HG02642 (cell line): ENCODE data around the gene CAPN12.

Source experiments
- ATAC-seq: cut with Tn5 transposase; IDR thresholded peaks from one replicate; pipeline ENCODE4 v1.9.1; 2021; ENCODE audit warnings: mild to moderate bottlenecking; ENCODE audit not compliant: unreplicated experiment, poor library complexity

CAPN12 gene

DNA sequence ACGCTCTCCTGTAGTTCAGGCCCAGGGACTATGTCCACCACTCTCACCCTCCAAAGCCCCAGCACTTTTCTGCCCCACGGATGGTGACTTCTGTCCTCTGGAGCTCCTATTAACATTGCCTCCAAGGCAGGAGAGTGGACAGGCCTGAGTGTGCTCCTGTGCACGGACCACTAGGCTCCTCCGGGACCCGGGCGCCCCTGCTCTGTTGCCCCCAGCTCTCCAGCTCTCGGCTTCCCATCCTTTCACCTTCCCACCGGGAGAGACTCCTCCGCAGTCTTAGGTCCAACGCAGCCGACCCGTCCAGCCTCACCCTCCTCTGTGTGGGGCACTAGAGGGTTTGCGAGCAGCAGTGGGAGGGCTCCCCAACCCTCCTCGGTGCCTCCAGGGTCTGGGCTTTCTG is 30.4 kb downstream of the CAPN12 start:
- ATAC-seq, result no peak

DNA sequence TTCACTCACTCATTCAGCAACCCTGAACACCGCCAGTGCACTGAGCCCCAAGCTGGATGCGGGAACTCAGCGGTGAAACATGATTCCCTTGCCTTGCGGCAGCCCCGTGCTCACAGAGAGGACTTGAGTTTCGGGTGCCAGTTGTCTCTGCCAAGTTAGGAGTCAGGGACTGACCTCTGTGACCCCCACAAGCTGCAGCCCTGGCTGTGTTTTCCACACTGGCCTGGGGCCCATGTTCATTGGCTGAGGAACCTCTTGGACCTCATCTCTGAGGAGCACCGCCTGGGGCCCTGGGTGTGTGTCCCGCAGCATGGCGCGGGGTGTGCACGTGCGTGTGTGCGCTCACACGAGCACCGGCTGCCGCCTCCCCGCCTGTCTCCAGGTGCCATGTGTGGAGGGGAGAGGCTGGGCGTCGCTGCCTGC is 31.0 kb downstream of the CAPN12 start:
- ATAC-seq, result no peak

- no peak for ATAC-seq
These were observed 32.0 kb downstream of the CAPN12 start for GRCh38 chr19:38712161-38712748.

DNA sequence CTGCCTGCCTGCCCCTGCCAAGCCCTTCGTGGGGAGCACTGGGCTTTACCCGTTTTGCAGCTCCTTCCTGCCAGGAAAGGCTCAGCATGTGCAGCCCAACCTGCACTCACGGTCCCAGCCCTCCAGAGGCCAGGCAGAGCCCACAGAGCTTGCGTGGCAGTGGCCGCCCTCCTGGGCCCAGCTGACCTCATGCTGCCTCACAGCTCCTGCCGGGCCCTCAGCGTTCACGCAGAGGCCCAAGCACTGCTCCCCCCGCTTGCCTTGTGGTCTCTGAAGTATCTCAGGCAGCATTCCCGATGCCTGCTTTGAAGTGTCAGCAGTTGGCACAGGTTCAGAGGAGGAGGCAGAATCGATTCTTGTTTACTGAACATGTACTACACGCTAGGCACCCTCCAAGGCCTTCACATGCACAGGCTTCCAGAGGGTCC is 32.5 kb downstream of the CAPN12 start:
- ATAC-seq, result no peak

GRCh38 chr19:38710928-38711725 is 33.1 kb downstream of the CAPN12 start:
- no peak for ATAC-seq

- ATAC-seq, result no peak
These were observed 33.9 kb downstream of the CAPN12 start for GRCh38 chr19:38710416-38710702.

DNA sequence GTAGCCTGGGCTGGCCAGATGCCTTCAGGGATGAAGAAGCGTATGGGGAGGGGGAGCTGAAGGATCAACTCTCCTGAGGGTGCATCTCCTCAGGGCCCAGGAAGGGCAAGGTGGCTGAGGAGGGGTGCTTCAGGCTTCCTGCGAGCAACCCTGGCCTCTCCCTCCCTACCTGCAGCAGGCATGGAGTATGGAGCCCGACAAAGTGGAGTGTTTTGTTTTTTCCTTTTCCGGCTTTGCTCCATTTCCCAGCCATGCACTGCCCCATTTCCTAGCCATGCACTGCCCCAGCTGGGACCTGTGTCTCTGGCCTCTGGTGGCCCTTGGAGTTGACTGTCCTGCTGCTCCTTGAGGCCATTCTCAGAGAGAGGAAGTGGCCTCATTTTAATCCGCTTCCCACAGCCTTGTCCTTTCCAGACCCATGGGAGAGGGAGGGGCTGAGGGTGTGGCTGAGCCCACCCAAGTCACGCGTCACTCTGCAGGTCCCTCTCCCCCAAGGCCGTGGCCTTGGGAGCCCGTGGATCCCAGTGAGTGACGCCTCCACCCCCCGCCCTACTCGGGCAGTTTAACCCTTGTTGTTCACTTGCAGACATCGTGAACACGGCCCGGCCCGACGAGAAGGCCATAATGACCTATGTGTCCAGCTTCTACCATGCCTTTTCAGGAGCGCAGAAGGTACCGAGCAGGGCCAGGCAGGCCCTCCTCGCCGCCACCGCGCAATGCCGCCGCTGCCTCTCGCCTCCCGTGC is 34.4 kb downstream of the CAPN12 start:
- ATAC-seq, result no peak

GRCh38 chr19:38709119-38709518 is 35.2 kb downstream of the CAPN12 start:
- no peak for ATAC-seq

GRCh38 chr19:38708413-38709024 is 35.8 kb downstream of the CAPN12 start:
- no peak for ATAC-seq

DNA sequence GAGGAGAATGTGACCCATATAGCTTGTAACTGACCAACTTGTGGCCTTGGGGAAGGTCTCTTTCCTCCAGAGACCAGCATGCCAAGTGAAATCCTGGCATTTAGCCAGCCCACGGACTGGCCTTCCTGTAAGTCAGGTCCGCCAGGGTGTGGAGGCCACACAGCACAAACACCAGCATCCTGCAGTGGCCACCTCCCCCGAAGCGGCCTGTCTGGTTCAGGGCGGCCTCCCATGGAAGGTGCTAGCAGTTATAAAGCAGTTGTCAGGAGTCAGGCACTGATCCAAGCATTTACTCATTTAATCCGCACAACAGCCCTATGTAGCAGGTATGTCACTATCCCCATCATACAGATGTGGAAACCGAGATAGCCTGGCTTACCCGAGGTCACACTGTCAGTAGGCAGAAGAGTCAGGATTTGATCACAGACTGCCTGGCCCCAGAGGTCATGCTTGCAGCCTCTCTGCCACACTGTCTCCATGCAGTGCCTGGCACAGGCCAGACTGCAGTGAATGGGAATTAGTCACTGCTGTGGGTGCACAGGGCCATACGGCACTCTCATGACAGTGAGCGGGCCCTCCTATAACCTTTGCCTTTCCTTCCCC is 36.7 kb downstream of the CAPN12 start:
- no peak for ATAC-seq

- no peak for ATAC-seq
These were observed 37.3 kb downstream of the CAPN12 start for GRCh38 chr19:38706792-38707511.

- no peak for ATAC-seq
These were observed 38.9 kb downstream of the CAPN12 start for GRCh38 chr19:38705197-38706019.

- no peak for ATAC-seq
These were observed 39.7 kb downstream of the CAPN12 start for GRCh38 chr19:38704488-38705026.

DNA sequence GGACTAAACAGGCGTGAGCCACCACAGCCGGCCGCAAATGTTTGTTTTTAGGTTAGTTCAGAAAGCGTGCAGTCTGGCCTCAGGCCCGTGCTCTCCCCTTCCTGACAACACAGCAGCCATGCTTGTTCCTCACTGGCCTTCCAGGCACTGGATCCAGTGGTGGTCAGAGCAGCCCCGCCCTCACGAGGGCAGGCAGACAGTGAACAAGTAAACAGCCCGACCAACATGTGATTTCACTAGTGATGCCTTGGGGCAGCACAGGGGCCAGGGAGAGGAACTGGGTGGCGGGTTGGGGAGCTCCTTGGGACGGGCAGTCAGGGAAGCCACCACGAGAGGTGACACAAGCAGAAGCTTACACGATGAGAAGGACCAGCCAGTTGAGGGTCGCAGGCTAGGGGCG is 40.8 kb downstream of the CAPN12 start:
- no peak for ATAC-seq

- ATAC-seq, result no peak
These were observed 42.0 kb downstream of the CAPN12 start for GRCh38 chr19:38702278-38702677.

DNA sequence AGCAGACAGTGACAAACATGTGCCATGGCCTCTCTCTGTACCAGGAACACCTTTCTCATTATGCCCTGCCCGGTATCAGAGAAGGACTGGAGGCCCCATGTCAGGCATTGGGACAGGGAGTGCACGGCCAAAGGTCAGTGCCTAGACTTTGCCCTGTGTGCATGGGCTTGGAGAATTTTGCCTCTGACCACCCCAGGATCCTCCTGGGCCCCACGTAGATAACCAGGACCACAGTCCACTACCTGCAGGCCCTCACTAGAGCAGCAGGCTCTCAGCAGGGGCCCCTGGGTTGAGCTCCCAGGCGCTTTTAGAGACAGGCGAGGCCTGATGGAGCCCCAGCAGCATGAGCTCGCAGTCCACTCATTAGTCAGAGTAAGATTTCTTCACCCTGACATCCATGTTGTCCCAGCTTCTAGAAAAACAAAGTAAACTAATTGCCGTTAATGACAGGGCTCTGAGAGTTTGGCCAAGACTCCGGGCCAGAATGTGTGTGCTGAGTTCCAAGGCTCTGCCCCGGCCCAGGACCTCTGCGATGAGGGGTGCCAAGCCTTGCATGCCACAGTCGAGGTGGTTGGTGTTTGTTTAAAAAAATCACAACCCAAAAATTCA is 42.7 kb downstream of the CAPN12 start:
- no peak for ATAC-seq

DNA sequence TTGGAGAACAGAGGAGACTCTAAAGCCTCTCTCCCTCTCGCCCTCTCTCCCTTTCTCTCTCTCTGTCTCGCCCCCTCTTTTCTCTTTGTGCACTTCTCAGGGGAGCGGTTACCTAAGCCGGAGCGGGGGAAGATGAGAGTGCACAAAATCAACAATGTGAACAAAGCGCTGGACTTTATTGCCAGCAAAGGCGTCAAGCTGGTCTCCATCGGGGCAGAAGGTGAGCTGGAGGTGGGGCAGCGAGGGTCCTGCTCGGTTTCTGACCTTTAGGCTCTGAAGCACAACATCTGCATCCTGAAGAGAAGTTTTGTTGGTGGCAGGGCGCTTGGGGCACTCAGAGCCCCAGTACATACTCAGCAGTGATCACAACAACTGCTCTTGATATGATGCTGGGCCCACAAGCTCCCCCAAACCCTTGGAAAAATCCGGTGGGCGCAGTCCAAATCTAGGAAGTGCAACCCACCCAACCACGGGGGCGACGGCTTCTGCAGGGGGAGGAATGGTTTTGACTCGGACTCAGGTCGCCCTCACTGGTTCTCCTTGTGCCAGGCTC is 43.3 kb downstream of the CAPN12 start:
- ATAC-seq, result no peak

- ATAC-seq, result no peak
These were observed 43.8 kb downstream of the CAPN12 start for GRCh38 chr19:38700350-38700901.
